GM12878 (cell line): Measurements from ENCODE around the gene PRG2. TPM values are rescaled to one million over a fixed set of nuclear protein-coding genes. Genes with fewer than 3 reads are reported as not detected.
A peak's percentile ranks its signal among the peaks of the same experiment; 100 is the strongest.

Experiments
- ATAC-seq: fragments of 200-7000 bp; cut with Tn5 transposase; 3 replicates; pipeline ENCODE4 v1.9.1; 2020; ENCODE audit warnings: mild to moderate bottlenecking, moderate library complexity
- BruUV-seq: library from RNA; stranded (reverse); fragments of 400-500 nt; replicated peaks from 2 replicates; lab custom pipeline; 2021; lab: Mats Ljungman, UMichigan
- CTCF ChIA-PET: fragments of 300-600 bp; sonication (Branson Sonifier 250); formaldehyde crosslinking; extraction: SDS; loops from one replicate; lab custom pipeline; 2021; ENCODE audit warnings: inconsistent platforms; lab: Yijun Ruan, JAX
- POLR2A ChIA-PET: fragments of 350-600 bp; formaldehyde crosslinking; extraction: SDS; loops from one replicate; lab custom pipeline; 2021; ENCODE audit warnings: inconsistent platforms; lab: Charles Lee
- RAD21 ChIA-PET: fragments of 300-600 bp; sonication (Branson Sonifier 250); formaldehyde crosslinking; loops from one replicate; lab custom pipeline; 2023; ENCODE audit warnings: antibody characterized with exemption; ENCODE audit not compliant: unreplicated experiment; lab: Charles Lee
- SMC1A ChIA-PET: fragments of 300-600 bp; sonication (Branson Sonifier 250); formaldehyde crosslinking; loops from one replicate; lab custom pipeline; 2023; ENCODE audit not compliant: unreplicated experiment, uncharacterized antibody; lab: Charles Lee
- DNase-seq: peaks from one replicate; pipeline ENCODE4 v3.0.0-alpha.2; 2011; ENCODE audit warnings: low read depth, low spot score
- FAIRE-seq: peaks from 3 replicates; lab custom pipeline; 2011; peaks lifted over from hg19 to GRCh38; lab: Jason Lieb, UNC
- H2AFZ ChIP-seq: 2 replicates; pipeline ENCODE4 v1.6.0; 2011; ENCODE audit warnings: low read depth, low read length, control low read depth; ENCODE audit not compliant: control insufficient read depth
- H3K27ac ChIP-seq: 2 replicates; pipeline ENCODE4 v1.5.1; 2011; ENCODE audit warnings: control low read depth; ENCODE audit not compliant: control insufficient read depth, insufficient read depth
- H3K27me3 ChIP-seq, 2 experiments: replicated peaks in 1 of 2; 2 replicates each; pipeline versions ENCODE4 v1.6.0 to v1.6.1; 2011; ENCODE audit warnings: low read length in 1 of 2; ENCODE audit not compliant: control insufficient read depth in 2 of 2, insufficient read depth in 2 of 2
- H3K36me3 ChIP-seq, 2 experiments: 2 replicates each; pipeline ENCODE4 v1.5.1; 2011; ENCODE audit warnings: low read length in 1 of 2; ENCODE audit not compliant: control insufficient read depth in 2 of 2, insufficient read depth in 2 of 2
- H3K4me1 ChIP-seq: 2 replicates; pipeline ENCODE4 v1.6.1; 2011; ENCODE audit warnings: mild to moderate bottlenecking, low read length, moderate library complexity, mixed read lengths; ENCODE audit not compliant: control insufficient read depth, insufficient read depth
- H3K4me2 ChIP-seq: 2 replicates; pipeline ENCODE4 v1.6.0; 2011; ENCODE audit warnings: control low read depth; ENCODE audit not compliant: control insufficient read depth, insufficient read depth
- H3K4me3 ChIP-seq: fragments of 200-600 bp; sonication (generic); 2 replicates; pipeline ENCODE4 v1.5.1; 2016
- H3K79me2 ChIP-seq: 2 replicates; pipeline ENCODE4 v1.6.0; 2011; ENCODE audit warnings: low read length; ENCODE audit not compliant: control insufficient read depth, insufficient read depth
- H3K9ac ChIP-seq: 2 replicates; pipeline ENCODE4 v1.8.0; 2011; ENCODE audit warnings: low read length, control low read depth, mixed read lengths; ENCODE audit not compliant: control insufficient read depth, insufficient read depth
- H3K9me3 ChIP-seq: replicated peaks from 3 replicates; pipeline ENCODE4 v1.5.1; 2011; ENCODE audit warnings: mild to moderate bottlenecking, low read length; ENCODE audit not compliant: control insufficient read depth, insufficient read depth
- H4K20me1 ChIP-seq: 2 replicates; pipeline ENCODE4 v1.6.0; 2011; ENCODE audit not compliant: control insufficient read depth, insufficient read depth
- DPF2 ChIP-seq: fragments of 450-650 bp; IDR thresholded peaks from 2 replicates; pipeline ENCODE4 v1.6.1; 2017; ENCODE audit warnings: mild to moderate bottlenecking
- EGR1 ChIP-seq, 2 experiments: IDR thresholded peaks; 1 replicate in 1 of 2; 2 replicates in 1 of 2; pipeline ENCODE4 v1.6.1; 2011 to 2012; ENCODE audit warnings: low read depth in 2 of 2, low read length in 2 of 2, borderline replicate concordance in 1 of 2, mild to moderate bottlenecking in 1 of 2, moderate library complexity in 1 of 2
- IKZF1 ChIP-seq: fragments of 450-650 bp; conservative IDR thresholded peaks from 2 replicates; pipeline ENCODE4 v1.6.1; 2017; ENCODE audit warnings: antibody characterized with exemption, mild to moderate bottlenecking
- IKZF2 ChIP-seq, 2 experiments: fragments of 450-650 bp; IDR thresholded peaks; 2 replicates each; pipeline ENCODE4 v1.6.1; 2017; ENCODE audit warnings: mild to moderate bottlenecking in 2 of 2, moderate library complexity in 2 of 2
- MTA3 ChIP-seq: IDR thresholded peaks from 2 replicates; pipeline ENCODE4 v1.6.1; 2012; ENCODE audit warnings: low read length, inconsistent platforms, borderline replicate concordance
- RB1 ChIP-seq: fragments of 450-650 bp; formaldehyde crosslinking; IDR thresholded peaks from 2 replicates; pipeline ENCODE4 v1.6.1; 2017; ENCODE audit warnings: mild to moderate bottlenecking, borderline replicate concordance
- RUNX3 ChIP-seq: IDR thresholded peaks from 2 replicates; pipeline ENCODE4 v1.6.1; 2012; ENCODE audit warnings: low read length, inconsistent platforms
- SPI1 ChIP-seq: IDR thresholded peaks from 2 replicates; pipeline ENCODE4 v1.6.1; 2011; ENCODE audit warnings: low read depth, mild to moderate bottlenecking, low read length, moderate library complexity, borderline replicate concordance; ENCODE audit not compliant: insufficient read depth
- SREBF2 ChIP-seq: IDR thresholded peaks from 2 replicates; pipeline ENCODE4 v1.6.1; 2012; ENCODE audit warnings: mild to moderate bottlenecking, low read length
- TCF7 ChIP-seq: IDR thresholded peaks from 2 replicates; pipeline ENCODE4 v1.6.1; 2014; ENCODE audit warnings: antibody characterized with exemption, borderline replicate concordance
- ZNF24 ChIP-seq: fragments of 450-650 bp; IDR thresholded peaks from 2 replicates; pipeline ENCODE4 v1.6.1; 2017; ENCODE audit warnings: antibody characterized with exemption, mild to moderate bottlenecking
- WGBS: methylation state at CpG from one replicate; pipeline ENCODE4 v1.1.6; 2016; ENCODE audit warnings: low lambda C conversion rate; ENCODE audit not compliant: insufficient replicate concordance, insufficient coverage; ENCODE audit errors: missing lambda C conversion rate; 5-methylcytosine and 5-hydroxymethylcytosine counted together
- in situ Hi-C: fragments of 300-500 bp; cut with MboI; formaldehyde crosslinking; loops from 9 replicates; pipeline ENCODE4 v1.14.3; 2018; ENCODE audit warnings: mixed read lengths
- intact Hi-C: fragments of 100-400 bp; cut with micrococcal nuclease; formaldehyde crosslinking; loops from one replicate; pipeline ENCODE4 v1.14.2; 2022; ENCODE audit not compliant: unreplicated experiment
- polyA plus RNA-seq, 11 experiments: library from polyadenylated mRNA; depleted of rRNA in 4 of 11; unstranded in 6 of 11; stranded (reverse) in 5 of 11; fragments of >200 nt; fragmentation: Nextera tagmentation in 4 of 11; fragmentation: Illumina TruSeq in 1 of 11; extraction: Ambion mirVana in 4 of 11; extraction: Trizol in 1 of 11; gene quantifications; 1 replicate in 1 of 11; 2 replicates in 10 of 11; pipeline versions ENCODE4 v1.2.1 to v1.2.3, GENCODE V29; 2011 to 2016; ENCODE audit warnings: inconsistent platforms in 2 of 11, missing spikeins in 2 of 11, low read depth in 1 of 11
- total RNA-seq, 4 experiments: library from RNA; depleted of rRNA in 3 of 4; stranded (reverse); fragments of >200 nt in 3 of 4; fragmentation: Illumina TruSeq in 1 of 4; extraction: Trizol in 1 of 4; gene quantifications; 2 replicates each; pipeline versions ENCODE4 v1.2.1 to v1.2.3, GENCODE V29; 2013 to 2021

Gene PRG2
- total and polyA plus RNA-seq, 10 of the 15 experiments (the other 5 are each of a cell fraction or from before 2014, with no cell fraction given): 0.10 to 1.7 (median 0.56) TPM; not detected in 2

GRCh38 chr11:57432714-57433163 lies 42.3 kb upstream of the PRG2 start:
- Histone ChIP-seq H3K4me1 (peaks cover 6% of the 10 kb centered on the region), H3K9me3 (no peaks in the 10 kb centered on the region), H4K20me1 (no peaks in the 10 kb centered on the region), H3K36me3 (no peaks in the 10 kb centered on the region), H3K79me2 (no peaks in the 10 kb centered on the region), H3K4me2 (no peak overlapping the region), H3K27me3 (no peaks in the 10 kb centered on the region), H3K4me3 (no peak overlapping the region), H2AFZ (peak overlapping the region; percentile 31; the same call in 1 of the 2 replicates), H3K27ac (no peak overlapping the region), H3K9ac (no peak overlapping the region)
- ChIA-PET POLR2A (interaction anchor here (0.6 to 1.8 kb wide), 2 partner anchors 10 to 42 kb away, joined by 3 to 6 read pairs; no protein-coding TSS in a partner anchor), SMC1A (interaction anchor here (1.0 to 1.2 kb wide), 2 partner anchors 26 to 94 kb away, joined by 3 to 4 read pairs; no protein-coding TSS in a partner anchor), RAD21 (no interaction called here), CTCF (interaction anchor here (2.6 to 6.4 kb wide), 3 partner anchors 24 to 59 kb away, joined by 10 to 40 read pairs (median 17); no protein-coding TSS in a partner anchor)
- TF ChIP-seq MTA3: no peak
- TF ChIP-seq RUNX3: peak; percentile 75
- intact Hi-C loops (no loop called here), in situ Hi-C loops (no loop called here)
- 27% methylated on average over 7 of the region's 7 CpGs for whole genome bisulfite sequencing
- FAIRE-seq: no peak
- no TSS peak for BruUV-seq
- DNase-seq: no peak
- ATAC-seq: peak; percentile 74

GRCh38 chr11:57432149-57432561 lies 41.7 kb upstream of the PRG2 start:
- no peak overlapping the region for H3K4me3 ChIP-seq
- FAIRE-seq (no peak), DNase-seq (no peak), ATAC-seq (no peak; the same call in 2 of the 3 replicates)
- ChIA-PET CTCF (interaction anchor here (2.6 to 6.4 kb wide), 3 partner anchors 25 to 60 kb away, joined by 10 to 40 read pairs (median 17); no protein-coding TSS in a partner anchor), RAD21 (interaction anchor here (1.0 kb wide), 1 partner anchor 82 kb away, joined by 4 read pairs; no protein-coding TSS in a partner anchor), POLR2A (interaction anchor here (0.6 to 1.8 kb wide), 2 partner anchors 11 to 43 kb away, joined by 3 to 6 read pairs; no protein-coding TSS in a partner anchor), SMC1A (interaction anchor here (1.2 kb wide), 1 partner anchor 94 kb away, joined by 3 read pairs; no protein-coding TSS in a partner anchor)
- no TSS peak for BruUV-seq
- peak overlapping the region; percentile 31; the same call in 1 of the 2 replicates for H2AFZ ChIP-seq
- intact Hi-C loops: no loop called here
- H3K36me3 ChIP-seq: no peaks in the 10 kb centered on the region
- H3K9ac ChIP-seq: no peak overlapping the region
- TF ChIP-seq SREBF2 (no peak), TCF7 (no peak), IKZF1 (peak; percentile 60), ZNF24 (no peak), EGR1 (IDR thresholded peaks at IDR 0.05; ENCODE audit: borderline replicate concordance in 1 of 2, low read depth in 2 of 2, low read length in 2 of 2) (no peak), IKZF2 (IDR thresholded peaks at IDR 0.05) (peak; percentile 45 to 55; a peak in 2 of 4 replicates), RB1 (no peak), DPF2 (peak; percentile 52; the same call in 1 of the 2 replicates), SPI1 (peak; percentile 82)
- H3K27ac ChIP-seq: no peak overlapping the region
- 79% methylated on average over 5 of the region's 5 CpGs for WGBS
- no peaks in the 10 kb centered on the region for H3K9me3 ChIP-seq
- in situ Hi-C loops: no loop called here
- no peaks in the 10 kb centered on the region for H3K27me3 ChIP-seq
- peaks cover 2% of the 10 kb centered on the region; the same call in 1 of the 2 replicates for H3K79me2 ChIP-seq
- no peak overlapping the region for H3K4me2 ChIP-seq
- H4K20me1 ChIP-seq: no peaks in the 10 kb centered on the region
- peaks cover 8% of the 10 kb centered on the region for H3K4me1 ChIP-seq
